SK-N-MC (cell line): Measurements from ENCODE around the gene SEMA6A.
"Not testable (repeated sequence)": the region's sequence is repeated elsewhere in the genome, so short reads cannot be mapped to it uniquely, and the experiment has no call there.

ENCODE experiments used
- EZH2 ChIP-seq: fragments of 200-600 bp; sonication (generic); IDR thresholded peaks from one replicate; pipeline ENCODE4 v1.6.1; 2017; ENCODE audit warnings: antibody characterized with exemption
- POLR2AphosphoS5 ChIP-seq: IDR thresholded peaks from 2 replicates; pipeline ENCODE4 v1.6.1; 2012; ENCODE audit warnings: mild to moderate bottlenecking, low read depth, low read length, borderline replicate concordance

DNA sequence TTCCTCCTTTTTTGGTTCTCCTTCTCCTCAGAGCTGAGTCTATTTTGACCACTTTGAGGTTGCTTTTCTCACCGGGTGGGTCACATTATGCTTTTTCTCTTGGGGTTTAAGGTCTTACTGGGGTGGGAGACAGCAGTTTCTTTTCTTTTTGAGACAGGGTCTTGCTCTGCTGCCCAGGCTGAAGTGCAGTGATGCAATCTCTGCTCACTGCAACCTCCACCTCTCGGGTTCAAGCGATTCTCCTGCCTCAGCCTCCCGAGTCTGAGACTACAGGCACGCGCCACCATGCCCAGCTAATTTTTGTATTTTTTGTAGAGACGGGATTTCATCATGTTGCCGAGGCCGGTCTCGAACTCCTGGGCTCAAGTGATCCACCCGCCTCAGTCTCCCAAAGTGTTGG is 51.4 kb downstream of the SEMA6A start:
- TF ChIP-seq POLR2AphosphoS5, EZH2: not testable (repeated sequence)
